Prostate gland (tissue), 2 donors: ENCODE data around the gene HMOX1. TPM values are rescaled to one million over a fixed set of nuclear protein-coding genes. Genes with fewer than 3 reads are reported as not detected.

Source experiments
- DNase-seq: peaks from one replicate; pipeline ENCODE4 v3.0.0-alpha.2; 2019; ENCODE audit warnings: low spot score
- H3K27ac ChIP-seq, 2 donors: fragments of 200-600 bp; sonication (generic); 2 replicates each; pipeline ENCODE4 v1.5.1; 2017 to 2019
- H3K27me3 ChIP-seq: fragments of 200-600 bp; sonication (generic); replicated peaks from 2 replicates; pipeline ENCODE4 v1.5.1; 2019; ENCODE audit not compliant: insufficient read depth
- H3K36me3 ChIP-seq, 2 donors: fragments of 200-600 bp; sonication (generic); 1 replicate in 1 of 2; 2 replicates in 1 of 2; pipeline versions ENCODE4 v1.5.1 to v1.8.1; 2017 to 2019
- H3K4me1 ChIP-seq: fragments of 200-600 bp; sonication (generic); replicated peaks from 2 replicates; pipeline ENCODE4 v1.5.1; 2019
- H3K4me3 ChIP-seq, 2 donors: fragments of 200-600 bp; sonication (generic); 2 replicates each; pipeline ENCODE4 v1.5.1; 2017 to 2019
- H3K9me3 ChIP-seq: fragments of 200-600 bp; sonication (generic); 2 replicates; pipeline ENCODE4 v1.5.1; 2017
- CTCF ChIP-seq, 4 experiments: fragments of 200-600 bp in 2 of 4; fragments of 450-650 bp in 2 of 4; sonication (generic) in 2 of 4; IDR thresholded peaks; 1 replicate in 3 of 4; 2 replicates in 1 of 4; pipeline ENCODE4 v1.5.1; 2016 to 2019; ENCODE audit warnings: antibody characterized with exemption in 4 of 4, mild to moderate bottlenecking in 2 of 4, moderate library complexity in 2 of 4
- POLR2A ChIP-seq: fragments of 450-650 bp; IDR thresholded peaks from one replicate; pipeline ENCODE4 v1.6.1; 2016; ENCODE audit warnings: antibody characterized with exemption, mild to moderate bottlenecking
- POLR2AphosphoS5 ChIP-seq: sonication (generic); formaldehyde crosslinking; IDR thresholded peaks from one replicate; pipeline ENCODE4 v1.6.1; 2017; ENCODE audit warnings: antibody characterized with exemption
- WGBS: methylation state at CpG from one replicate; pipeline ENCODE4 v1.1.5; 2018; 5-methylcytosine and 5-hydroxymethylcytosine counted together
- intact Hi-C: fragments of 100-400 bp; cut with DNase I; formaldehyde crosslinking; loops from one replicate; pipeline ENCODE4 v1.14.2; 2022
- total RNA-seq, 2 donors: library from RNA; depleted of rRNA; stranded (reverse); fragments of >200 nt; gene quantifications; one replicate each; pipeline ENCODE4 v1.1.0, GENCODE V29; 2016

HMOX1 gene
- total RNA-seq, 2 donors from 2014 or later: 3.5 to 31.5 TPM

GRCh38 chr22:35335468-35335867 is 45.4 kb upstream of the HMOX1 start:
- no peaks in the 10 kb centered on the region for H3K4me1 ChIP-seq
- peaks cover 18 to 32% of the 10 kb centered on the region in 2 donors for H3K36me3 ChIP-seq
- no peak for TF ChIP-seq CTCF (IDR thresholded peaks at IDR 0.05)
- TF ChIP-seq POLR2A: no peak
- TF ChIP-seq POLR2AphosphoS5: no peak
- H3K9me3 ChIP-seq: no peaks in the 10 kb centered on the region
- H3K4me3 ChIP-seq: no peak overlapping the region
- H3K27me3 ChIP-seq: no peaks in the 10 kb centered on the region
- intact Hi-C loops: no loop called here
- H3K27ac ChIP-seq: no peak overlapping the region
- DNase-seq: no peak
- WGBS: 84% methylated on average over 6 of the region's 7 CpGs

- H3K27me3 ChIP-seq: no peaks in the 10 kb centered on the region
- no peaks in the 10 kb centered on the region for H3K9me3 ChIP-seq
- no peak for DNase-seq
- peaks cover 18 to 38% of the 10 kb centered on the region in 2 donors for H3K36me3 ChIP-seq
- TF ChIP-seq POLR2AphosphoS5 (no peak), POLR2A (no peak), CTCF (IDR thresholded peaks at IDR 0.05) (no peak)
- no peak overlapping the region for H3K4me3 ChIP-seq
- H3K27ac ChIP-seq: no peak overlapping the region
- intact Hi-C loops: no loop called here
- 74% methylated on average over 12 of the region's 12 CpGs for WGBS
- H3K4me1 ChIP-seq: no peaks in the 10 kb centered on the region
Observed at GRCh38 chr22:35335936-35336781, 44.7 kb upstream of the HMOX1 start.

DNA sequence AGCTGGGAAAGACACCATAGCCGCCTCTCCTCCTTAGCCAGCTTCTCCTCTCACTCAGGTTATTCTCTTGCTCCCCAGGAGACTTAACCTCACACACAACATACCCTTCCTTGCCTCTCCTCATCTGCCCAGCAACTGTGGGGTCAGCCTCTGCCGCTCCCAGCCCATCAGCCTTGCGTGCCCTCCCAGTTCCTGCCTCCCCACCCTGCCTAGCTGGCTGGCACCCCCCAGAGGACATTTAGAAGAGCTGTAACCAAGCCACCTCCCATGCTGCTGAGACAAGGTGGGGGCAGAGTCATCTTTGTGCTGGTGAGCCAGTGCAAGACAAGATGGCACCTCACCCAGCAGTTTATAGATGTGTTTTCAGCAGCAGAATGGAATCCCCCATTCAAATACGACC is 43.0 kb upstream of the HMOX1 start:
- Histone ChIP-seq H3K4me1 (no peaks in the 10 kb centered on the region), H3K27ac (no peak overlapping the region), H3K27me3 (no peaks in the 10 kb centered on the region), H3K36me3 (peaks cover 18 to 34% of the 10 kb centered on the region in 2 donors), H3K9me3 (no peaks in the 10 kb centered on the region), H3K4me3 (no peak overlapping the region)
- no peak for DNase-seq
- 83% methylated on average over 4 of the region's 4 CpGs for WGBS
- intact Hi-C loops: no loop called here
- TF ChIP-seq POLR2AphosphoS5 (no peak), POLR2A (no peak), CTCF (IDR thresholded peaks at IDR 0.05) (no peak)

DNA sequence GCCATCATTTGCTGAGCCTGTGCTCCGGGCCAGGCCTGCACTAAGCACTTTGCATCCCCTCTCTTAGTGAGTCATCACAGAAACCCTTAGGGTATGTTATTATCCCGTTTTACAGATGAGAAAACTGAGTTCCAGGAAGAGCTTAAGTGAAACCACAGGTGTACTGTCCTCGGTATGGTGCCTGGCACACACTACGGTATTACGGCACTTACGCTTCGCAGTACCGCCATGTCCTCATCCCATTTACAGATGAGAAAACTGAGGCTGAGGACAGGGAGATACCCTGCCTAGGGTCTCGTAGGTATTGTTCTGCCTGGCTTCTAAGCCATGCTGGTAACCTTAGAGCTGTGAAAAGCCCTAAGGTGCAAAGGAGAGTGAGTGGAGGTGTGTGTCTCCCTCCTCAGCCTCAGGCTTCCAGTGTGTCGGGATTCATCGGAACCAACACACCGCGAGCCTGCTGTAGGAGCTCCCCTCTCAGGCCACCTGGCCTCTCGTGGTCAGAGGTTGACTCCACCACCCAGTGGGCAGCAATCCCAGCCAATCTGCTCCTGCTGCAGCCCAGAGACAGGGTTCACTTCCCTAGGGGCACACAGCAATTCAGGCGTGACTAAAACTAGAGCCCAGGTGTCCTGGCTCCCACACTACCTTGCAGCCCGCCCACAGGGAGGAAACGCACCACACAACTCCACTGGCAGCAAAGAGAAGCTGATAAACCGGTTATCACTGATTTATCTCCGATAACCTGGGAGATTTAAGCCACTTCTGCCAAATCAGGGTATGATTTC is 39.6 kb upstream of the HMOX1 start:
- Histone ChIP-seq H3K27ac (no peak overlapping the region), H3K4me3 (no peak overlapping the region), H3K27me3 (no peaks in the 10 kb centered on the region), H3K9me3 (no peaks in the 10 kb centered on the region), H3K4me1 (no peaks in the 10 kb centered on the region), H3K36me3 (peaks cover 7 to 17% of the 10 kb centered on the region in 2 donors)
- WGBS: 88% methylated on average over 19 of the region's 19 CpGs
- no peak for DNase-seq
- intact Hi-C loops: no loop called here
- TF ChIP-seq POLR2A (no peak), POLR2AphosphoS5 (no peak), CTCF (IDR thresholded peaks at IDR 0.05) (no peak)
